Measurements from ENCODE around the gene PREPL.

GRCh38 chr2:44354761-44355160, 6.5 kb downstream of the PREPL start:
- no peak for TF ChIP-seq EZH2 (IDR thresholded peaks at IDR 0.05; ENCODE audit: borderline replicate concordance, low read depth, low read length, severe bottlenecking)
- no peak for TF ChIP-seq CTCF (IDR thresholded peaks at IDR 0.05; ENCODE audit: extremely low read depth in 1 of 2, insufficient read depth in 1 of 2, low read depth in 1 of 2, low read length in 2 of 2)

Measured in endothelial cell of umbilical vein (primary cell).